COR-L47 (cell line): Measurements from ENCODE around the gene TEX264.
A peak's percentile ranks its signal among the peaks of the same experiment; 100 is the strongest.
"Not testable (repeated sequence)": the region's sequence is repeated elsewhere in the genome, so short reads cannot be mapped to it uniquely, and the experiment has no call there.

Experiments used
- DNase-seq: peaks from one replicate; lab custom pipeline; 2025; lab: John Stamatoyannopoulos, UW

The TEX264 gene, protein sequence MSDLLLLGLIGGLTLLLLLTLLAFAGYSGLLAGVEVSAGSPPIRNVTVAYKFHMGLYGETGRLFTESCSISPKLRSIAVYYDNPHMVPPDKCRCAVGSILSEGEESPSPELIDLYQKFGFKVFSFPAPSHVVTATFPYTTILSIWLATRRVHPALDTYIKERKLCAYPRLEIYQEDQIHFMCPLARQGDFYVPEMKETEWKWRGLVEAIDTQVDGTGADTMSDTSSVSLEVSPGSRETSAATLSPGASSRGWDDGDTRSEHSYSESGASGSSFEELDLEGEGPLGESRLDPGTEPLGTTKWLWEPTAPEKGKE

DNA sequence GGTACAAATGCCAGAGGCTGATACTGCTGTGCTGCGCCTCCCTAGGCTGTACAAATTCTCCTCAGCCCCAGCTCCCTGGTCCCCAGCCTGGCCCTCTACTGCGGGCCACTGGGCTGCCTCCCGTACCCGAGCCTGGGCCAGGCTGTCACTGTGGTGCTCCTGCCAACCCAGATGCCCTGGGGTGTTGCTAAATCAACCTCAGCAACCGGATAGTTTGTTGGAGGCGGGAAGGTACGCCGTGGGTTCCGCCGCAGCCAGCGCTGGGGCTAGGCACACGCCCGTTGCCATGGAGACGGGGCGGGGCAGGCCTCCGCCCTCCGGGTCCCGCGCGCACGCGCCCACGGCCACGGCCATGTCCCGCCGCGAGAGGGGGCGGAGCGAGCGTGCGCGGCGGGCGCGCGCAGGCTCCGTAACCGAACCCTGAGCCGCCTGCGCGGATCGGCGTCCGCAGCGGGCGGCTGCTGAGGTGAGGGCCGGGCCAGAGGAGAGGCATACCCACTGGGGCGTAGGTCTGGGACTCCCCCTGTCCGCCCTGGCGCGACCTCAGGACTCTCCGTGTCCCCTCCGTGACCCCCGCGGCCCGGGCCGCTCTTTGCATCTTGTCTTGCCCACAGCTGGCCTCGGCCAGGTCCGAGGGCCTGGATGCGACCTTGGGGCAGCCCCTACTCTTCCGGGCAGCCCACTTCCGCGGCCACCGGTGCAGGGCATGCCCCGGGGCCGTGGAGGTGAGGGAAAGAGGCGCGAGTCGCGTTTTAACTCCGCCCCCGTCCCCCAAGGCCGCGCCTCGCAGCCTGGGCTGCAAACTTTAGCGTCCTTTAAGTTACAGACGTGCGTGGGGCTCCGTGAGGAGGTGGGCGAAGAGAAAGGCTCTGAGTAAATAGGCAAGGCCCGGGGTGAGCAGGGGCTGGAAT, at the start of gene TEX264:
Gene TEX264 (plus strand): TSS at position 430 of the 911 bp plus-strand sequence. CDS start 3,053 bp downstream, outside the sequence.
- DNase-seq: peak; percentile 75

DNA sequence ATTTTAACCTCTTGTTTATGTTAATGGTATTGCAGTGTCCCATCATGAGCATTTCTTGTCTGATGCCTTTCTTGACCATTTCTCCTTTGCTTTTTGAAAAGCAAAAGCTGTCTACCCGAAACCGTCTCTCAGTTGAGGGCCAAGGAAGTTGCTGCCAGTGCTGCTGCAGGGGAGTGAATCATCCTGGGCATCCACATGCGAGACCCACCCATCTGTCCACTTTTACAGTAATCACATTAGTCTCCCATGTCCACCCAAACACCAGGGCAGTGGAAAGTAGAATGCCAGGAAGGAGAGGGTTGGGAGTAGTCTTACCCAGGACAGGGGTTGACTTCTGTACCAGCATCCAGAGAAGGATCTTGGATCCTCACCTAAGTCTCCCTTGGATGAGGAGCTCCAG, 48.6 kb upstream of the TEX264 start:
- DNase-seq: no peak

DNA sequence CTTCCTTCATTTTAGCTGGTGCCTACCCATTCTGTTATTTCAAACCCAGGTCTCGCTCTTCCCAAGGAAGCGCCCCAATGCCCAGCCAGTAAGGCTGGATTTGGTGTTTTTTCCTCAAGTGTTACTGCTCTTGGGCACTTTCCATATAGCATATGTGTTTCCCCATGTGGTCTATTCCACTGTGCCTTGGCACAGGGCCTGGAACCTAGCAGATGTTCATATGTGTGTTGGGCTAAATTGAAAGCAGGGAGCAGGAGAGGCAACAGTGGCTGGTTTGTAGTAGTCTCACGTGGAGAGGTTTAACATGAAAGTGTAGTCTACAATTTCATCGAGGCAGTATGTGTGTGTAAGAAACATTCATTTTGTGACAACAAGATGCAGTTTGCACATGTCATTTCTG, 48.2 kb upstream of the TEX264 start:
- DNase-seq: no peak

DNA sequence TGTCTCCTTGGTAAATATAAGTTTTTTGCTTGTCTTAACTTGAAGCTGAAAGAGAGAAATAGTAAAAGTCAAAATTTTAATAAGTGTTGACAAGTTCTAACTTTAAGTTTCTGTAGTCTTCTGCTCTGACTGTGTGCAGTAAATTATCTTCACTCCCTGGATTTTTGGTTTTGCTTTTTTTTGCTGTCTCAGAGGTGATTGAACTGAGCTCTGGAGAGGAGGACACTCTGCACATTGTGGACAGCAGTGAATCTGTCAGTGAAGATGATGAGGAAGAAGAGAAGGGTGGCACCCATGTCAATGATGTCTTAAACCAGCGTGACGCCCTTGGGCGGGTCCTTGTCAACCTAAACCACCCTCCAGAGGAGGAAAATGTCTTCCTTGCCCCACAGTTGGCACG, 40.5 kb upstream of the TEX264 start:
- no peak for DNase-seq

DNA sequence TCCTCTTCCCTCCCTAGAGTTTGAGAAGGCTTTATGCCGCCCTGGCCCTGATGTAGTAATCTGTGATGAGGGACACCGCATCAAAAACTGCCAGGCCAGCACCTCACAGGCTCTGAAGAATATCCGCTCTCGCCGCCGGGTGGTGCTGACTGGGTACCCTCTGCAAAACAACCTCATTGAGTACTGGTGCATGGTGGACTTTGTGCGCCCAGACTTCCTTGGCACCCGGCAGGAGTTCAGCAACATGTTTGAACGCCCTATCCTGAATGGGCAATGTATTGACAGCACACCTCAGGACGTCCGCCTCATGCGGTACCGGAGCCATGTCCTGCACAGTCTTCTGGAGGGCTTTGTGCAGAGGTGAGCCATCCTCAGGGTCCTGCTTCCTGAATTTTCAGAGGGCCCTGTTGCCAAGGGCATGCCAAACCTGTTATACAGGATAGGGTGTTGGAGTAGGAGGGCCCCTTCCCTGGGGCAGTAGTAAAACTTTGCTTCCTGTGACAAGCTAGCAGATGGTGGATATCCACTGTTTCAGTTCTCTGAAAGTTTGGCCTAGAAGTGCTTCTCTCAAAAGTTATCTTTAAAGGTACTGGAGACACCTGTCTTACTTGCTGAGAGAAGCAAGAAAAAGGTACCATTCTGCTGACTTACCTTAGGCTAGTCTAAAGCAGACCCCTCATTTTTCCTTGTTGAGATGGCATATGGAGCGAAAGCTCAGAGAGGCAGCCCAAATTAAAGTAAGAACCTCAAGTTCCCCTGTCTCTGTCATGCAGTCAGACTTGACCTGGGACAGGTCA, 33.7 kb upstream of the TEX264 start:
- no peak for DNase-seq

DNA sequence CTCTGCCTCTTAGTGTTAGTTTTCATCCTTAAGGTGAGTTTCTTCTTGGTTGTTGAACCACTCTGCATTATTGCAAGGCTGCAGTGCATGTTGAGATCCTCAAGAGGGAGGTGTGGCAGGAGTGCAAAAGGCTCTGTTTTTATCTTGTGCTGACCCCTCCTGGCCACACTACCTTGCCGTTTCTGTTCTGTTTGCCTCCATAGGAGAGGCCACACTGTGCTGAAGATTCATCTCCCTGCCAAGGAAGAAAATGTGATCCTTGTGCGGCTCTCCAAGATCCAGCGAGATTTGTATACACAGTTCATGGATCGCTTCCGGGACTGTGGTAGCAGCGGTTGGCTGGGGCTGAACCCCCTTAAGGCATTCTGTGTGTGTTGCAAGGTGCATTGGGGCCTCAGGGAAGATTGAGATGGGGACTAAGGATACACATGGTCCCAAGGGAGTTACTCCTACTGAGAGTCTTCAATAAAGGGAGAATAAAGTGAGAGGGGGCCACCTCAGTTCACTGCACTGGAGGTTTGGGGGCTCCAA, 33.0 kb upstream of the TEX264 start:
- peak; percentile 35 for DNase-seq

DNA sequence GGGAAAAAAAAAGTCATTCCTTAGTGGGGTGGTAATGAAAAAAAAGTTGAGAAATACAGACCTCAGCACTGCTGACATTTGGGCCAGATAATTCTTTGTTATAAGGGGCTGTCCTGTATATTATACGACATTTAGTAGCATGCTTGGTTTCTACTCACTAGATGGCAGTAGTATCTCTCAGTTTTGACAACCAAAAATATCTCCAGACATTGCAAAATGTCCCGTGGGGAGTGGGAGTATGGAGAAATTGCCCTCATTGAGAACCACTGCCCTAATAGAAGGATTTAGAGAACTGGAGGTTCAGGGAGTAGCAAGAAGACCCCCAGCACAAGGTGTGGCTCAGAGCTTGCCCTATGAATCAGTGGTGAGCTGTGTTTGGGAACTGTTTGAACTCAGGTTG, 28.6 kb upstream of the TEX264 start:
- DNase-seq: no peak

DNA sequence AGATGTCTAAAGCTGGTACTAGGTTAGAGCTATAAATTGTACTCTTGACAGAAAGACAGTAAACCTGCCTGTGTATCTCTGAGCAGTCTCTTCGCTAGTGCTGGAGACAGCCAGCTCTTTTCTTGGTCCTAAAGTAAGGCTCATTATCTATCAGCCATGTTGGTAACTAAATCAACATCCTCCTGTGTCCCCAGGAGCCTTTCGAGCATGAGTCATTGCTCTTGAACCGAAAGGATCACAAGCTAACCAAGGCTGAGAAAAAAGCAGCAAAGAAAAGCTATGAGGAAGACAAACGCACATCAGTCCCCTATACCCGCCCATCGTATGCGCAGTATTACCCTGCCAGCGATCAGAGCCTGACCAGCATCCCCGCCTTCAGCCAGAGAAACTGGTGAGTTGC, 25.0 kb upstream of the TEX264 start:
- DNase-seq: no peak

DNA sequence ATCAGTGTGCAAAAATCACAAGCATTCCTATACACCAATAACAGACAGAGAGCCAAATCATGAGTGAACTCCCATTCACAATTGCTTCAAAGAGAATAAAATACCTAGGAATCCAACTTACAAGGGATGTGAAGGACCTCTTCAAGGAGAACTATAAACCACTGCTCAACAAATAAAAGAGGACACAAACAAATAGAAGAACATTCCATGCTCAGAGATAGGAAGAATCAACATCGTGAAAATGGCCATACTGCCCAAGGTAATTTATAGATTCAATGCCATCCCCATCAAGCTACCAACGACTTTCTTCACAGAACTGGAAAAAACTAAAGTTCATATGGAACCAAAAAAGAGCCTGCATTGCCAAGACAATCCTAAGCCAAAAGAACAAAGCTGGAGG, 18.9 kb upstream of the TEX264 start:
- not testable (repeated sequence) for DNase-seq

DNA sequence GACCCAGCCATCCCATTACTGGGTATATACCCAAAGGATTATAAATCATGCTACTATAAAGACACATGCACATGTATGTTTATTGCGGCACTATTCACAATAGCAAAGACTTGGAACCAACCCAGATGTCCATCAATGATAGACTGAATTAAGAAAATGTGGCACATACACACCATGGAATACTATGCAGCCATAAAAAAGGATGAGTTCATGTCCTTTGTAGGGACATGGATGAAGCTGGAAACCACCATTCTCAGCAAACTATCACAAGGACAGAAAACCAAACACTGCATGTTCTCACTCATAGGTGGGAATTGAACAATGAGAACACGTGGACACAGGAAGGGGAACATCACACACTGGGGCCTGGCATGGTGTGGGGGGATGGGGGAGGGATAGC, 17.6 kb upstream of the TEX264 start:
- not testable (repeated sequence) for DNase-seq

DNA sequence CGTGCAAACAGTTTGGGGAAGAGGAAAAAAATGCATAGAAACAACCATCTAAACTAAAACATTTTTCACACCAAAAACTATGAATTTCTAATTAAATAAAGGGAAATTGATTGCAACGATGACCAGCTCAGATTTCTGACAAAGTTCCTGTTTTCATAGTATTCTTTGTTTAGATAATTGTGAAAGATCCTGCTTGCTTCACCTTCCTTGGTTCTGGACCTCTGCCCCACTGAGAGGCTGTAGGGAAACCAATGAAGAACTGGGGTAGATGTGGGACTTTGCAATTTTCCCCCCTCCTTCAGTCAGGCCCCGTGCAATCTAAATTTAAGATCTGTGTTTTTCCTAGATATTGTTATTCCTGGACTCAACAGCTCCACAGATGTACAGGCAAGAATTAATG, 13.8 kb upstream of the TEX264 start:
- DNase-seq: no peak

DNA sequence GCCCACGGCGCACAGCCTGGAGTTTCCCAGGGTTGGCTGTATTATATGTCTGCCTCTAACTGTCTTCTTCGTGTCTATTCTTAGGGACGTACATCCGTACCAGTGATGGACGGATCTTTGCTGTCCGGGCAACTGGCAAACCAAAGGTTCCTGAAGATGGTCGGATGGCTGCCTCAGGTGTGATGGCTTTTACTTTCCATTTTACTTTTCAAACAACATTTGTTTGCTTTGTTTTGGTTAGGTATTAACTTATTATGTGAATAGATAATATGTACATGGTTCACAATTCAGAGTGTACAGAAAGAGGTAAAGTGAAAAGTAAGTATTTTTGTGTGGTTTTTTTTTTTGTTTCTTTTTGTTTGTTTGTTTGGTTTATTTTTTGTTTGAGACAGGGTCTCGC, 11.1 kb upstream of the TEX264 start:
- DNase-seq: no peak

DNA sequence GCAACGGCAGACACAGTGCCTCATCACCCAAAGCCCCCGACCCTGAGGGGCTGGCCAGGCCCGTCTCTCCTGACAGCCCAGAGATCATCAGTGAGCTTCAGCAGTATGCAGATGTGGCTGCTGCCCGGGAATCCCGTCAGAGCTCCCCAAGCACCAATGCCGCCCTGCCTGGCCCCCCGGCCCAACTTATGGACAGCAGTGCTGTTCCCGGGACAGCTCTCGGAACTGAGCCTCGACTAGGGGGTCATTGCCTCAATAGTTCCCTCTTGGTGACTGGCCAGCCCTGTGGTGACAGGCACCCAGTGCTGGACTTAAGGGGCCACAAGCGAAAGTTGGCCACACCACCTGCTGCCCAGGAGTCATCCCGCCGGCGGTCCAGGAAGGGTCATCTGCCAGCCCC, 8.6 kb upstream of the TEX264 start:
- no peak for DNase-seq

DNA sequence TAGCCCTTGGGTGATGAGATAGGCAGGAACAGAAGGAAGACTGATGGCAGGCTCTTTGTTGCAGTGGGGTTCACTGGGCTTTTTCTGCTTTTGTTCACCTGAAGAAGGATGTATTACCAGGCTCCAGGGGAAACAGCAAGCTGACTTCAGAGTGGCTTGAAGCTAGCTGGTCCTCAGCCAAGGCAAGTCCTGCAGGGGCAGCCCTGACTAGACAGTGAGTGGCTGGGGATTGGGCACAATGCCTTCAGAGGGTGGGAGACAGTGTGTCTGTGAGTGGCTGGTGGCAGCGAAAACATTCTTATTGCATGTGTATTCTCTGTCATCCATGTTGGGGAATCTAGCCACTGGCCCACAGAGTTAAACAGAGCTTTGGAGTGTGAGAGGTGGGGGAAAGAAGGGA, 2.3 kb upstream of the TEX264 start:
- DNase-seq: no peak

DNA sequence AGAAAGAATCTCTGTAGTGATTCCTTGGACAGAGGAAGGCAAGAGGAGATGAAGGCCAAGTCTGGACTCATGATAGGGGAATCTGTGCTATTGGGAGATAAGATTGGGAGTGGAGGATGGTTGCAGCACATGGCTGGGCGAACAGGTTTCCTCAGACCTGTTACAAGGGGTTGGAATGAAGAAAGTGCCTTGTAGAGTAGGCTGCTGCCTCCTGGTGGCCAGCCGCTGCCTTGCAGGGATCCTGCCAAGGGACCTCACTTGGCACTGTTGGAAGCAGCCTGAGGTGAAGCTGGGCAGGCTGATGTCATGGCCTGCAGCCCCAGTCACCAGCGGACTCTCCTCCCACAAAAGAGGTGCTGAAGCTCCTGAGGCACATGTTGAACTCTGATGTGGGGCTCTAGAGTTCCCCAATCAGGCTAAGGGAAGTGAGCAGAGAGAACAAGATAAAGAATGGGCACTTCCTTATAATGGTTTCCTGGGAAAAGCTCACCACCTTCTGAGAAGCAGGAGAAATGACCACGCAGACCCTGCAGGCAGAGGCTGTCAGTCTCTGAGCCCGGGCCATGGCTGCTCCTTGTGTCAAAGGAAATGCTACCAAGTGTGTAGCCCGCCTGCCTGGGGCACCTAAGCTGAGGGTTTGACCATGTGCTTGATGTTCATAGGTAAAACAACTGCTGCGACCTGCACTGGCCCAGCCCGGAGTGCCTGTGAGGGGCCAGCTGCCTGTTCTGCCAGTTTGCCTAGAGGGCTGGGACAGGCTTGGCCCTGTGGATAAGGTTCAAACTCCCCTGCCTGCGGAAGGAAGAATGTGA, 1.6 kb upstream of the TEX264 start:
- peak; percentile 20 for DNase-seq

DNA sequence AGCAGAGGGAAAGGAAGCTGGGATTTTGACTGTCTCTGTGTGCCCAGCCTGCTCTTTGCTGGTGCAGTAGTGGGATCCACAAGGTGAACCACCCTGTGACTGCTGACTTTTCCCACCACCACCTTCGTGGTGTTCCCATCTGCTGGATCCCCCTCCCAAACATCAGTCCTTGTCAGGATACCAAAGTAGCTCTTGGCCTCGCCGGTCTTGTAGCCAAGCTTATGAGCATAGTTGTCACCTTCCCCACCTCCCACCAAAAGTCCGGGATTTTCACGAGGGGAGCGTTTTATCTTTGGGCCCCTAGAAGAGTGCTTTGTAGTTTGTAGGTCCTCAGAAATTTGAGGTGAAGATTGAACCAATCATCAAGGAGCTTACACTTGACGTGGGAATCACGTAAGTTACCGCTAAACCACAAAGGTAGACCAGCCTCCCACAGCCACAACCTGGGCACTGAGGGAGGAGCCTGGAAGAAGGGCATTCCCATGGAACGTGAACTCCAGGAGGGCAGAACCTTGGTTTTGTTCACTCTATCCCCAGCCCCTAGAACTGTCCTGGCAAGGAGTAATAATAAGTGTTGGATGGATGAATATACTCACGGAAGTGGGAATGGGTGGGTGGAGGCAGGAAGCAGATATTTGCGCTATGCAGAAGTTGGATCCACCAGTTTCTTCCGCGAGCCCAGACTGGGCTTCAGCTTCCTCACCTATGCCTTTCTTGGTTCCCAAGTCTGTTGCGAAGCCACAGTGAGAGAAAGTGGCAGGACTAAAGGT, 814 bp upstream of the TEX264 start:
- DNase-seq: no peak

DNA sequence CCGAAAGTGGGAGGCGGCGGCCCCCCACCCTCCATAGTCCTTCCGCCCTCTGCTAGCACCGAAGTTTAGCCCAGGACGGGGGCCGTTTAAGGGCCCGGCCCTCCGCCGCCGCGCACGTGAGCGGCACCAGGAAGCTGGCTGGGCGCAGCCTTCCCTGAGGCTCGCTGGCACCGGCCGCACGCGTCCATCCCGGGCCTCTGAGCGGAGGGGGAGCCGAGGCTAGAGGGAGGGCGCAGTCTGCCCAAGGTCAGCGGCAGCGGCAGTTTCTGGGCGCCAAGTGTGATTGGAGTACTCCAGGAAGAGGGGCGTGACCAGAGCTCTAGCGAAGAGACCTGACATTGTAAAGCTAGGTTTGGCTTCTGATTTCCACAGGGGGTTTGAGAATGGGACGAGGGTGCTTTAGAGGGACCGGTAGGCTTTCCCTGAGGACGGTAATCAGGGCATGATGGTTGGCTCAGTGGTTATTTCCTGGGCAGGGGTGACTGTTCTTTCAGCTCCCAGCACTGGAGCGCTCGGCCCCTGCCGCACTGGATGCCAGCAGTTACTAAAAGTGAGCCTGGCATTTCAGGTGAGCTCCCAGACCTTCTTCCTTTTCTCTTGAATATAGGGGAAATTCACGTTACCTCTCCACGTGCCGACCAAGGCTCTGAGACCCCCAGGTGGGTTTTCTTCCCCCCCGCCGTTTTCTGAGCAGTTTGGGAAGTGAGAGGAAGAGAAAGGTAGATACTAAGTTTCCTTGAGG, 853 bp downstream of the TEX264 start:
- DNase-seq: peak; percentile 32

DNA sequence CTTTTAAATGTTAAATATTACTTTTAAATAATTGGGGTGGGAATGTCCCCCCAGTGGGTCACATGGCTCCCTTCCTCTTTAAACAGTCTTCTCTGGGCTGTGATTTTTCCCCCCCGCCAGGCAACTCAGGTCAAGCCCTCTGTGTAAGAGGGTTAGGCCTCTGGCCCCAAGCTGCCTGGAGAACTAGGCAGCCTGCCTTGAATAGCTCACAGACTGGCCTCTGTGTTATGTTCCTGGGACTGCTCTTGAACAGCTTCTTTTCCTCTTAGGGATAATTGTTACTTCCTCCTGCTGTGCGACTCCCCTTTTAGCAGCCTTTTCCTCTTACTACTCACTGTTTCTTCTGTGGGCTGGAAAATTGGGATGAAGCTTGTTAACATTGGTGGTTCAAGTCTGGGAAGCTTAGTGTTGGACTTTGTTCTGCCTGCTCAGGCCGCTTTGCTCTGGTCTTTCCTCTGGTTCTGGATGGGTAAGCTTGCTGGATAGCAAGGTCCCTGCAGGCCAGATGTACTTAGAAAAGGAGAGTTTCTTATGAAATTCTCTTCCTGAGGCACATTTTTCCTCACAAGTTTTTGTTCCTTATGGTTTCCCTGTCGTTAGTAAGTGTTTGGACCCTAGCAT, 2.2 kb downstream of the TEX264 start:
- no peak for DNase-seq
